ENCODE results near the gene CEP63.

The CEP63 gene

DNA sequence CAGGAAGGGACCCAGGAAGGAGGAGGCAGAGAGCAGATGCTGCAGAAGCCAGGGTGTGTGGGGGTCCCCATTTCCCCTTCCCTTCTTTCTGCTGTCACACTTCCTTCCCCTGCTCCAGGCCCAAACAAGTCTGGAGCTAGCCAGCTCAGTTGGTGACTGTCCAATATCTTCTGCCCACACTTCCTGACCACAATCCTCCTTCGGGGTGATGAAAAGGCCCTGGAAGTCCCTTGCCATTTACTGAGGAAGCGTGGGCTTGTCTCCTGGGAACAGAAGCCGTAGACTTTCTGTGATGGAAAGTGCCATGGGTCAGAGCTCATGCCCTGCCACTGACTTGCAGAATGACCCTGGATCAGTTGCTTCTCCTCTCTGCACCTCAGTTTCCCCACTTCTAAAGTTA is 39.1 kb upstream of the CEP63 start:
- POLR2A ChIA-PET (ENCODE audit: low non-redundant PET), result no interaction called here
- DNase-seq (ENCODE audit: low spot score), result no peak

DNA sequence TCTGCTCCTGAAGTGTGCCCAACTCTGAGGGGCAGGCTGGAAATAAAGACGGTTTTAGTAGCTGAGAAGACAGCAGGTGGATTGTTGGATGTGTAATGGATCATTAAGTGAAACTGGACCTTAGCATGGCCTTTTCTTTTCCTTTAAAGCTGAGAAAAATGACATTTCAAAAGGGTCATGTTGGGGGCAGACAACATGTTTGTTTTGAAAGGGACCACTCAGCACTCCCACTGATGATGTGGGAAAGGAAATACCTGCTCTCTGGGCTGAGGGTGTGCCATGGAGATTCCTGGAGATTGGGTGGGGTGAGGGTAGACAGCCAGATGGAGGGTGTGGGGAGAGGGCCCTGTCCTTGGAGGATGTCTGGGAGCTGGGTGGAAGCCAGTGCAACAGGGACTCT is 38.5 kb upstream of the CEP63 start:
- TF ChIP-seq, protein P1, sequence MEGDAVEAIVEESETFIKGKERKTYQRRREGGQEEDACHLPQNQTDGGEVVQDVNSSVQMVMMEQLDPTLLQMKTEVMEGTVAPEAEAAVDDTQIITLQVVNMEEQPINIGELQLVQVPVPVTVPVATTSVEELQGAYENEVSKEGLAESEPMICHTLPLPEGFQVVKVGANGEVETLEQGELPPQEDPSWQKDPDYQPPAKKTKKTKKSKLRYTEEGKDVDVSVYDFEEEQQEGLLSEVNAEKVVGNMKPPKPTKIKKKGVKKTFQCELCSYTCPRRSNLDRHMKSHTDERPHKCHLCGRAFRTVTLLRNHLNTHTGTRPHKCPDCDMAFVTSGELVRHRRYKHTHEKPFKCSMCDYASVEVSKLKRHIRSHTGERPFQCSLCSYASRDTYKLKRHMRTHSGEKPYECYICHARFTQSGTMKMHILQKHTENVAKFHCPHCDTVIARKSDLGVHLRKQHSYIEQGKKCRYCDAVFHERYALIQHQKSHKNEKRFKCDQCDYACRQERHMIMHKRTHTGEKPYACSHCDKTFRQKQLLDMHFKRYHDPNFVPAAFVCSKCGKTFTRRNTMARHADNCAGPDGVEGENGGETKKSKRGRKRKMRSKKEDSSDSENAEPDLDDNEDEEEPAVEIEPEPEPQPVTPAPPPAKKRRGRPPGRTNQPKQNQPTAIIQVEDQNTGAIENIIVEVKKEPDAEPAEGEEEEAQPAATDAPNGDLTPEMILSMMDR (conservative IDR thresholded peaks at IDR 0.05; ENCODE audit: low read depth), result no peak
- POLR2A ChIA-PET (ENCODE audit: low non-redundant PET), result interaction anchor here (0.6 kb wide), 1 partner anchor 72 kb away, joined by 3 read pairs; no protein-coding TSS in a partner anchor
- CTCF ChIA-PET, result no interaction called here
- H3K27ac ChIP-seq, result no peak overlapping the region
- DNase-seq (ENCODE audit: low spot score), result no peak

More for the DNA sequence above, 39.1 kb upstream of the CEP63 start:
- peak overlapping the region; percentile 14; the same call in 1 of the 2 replicates for H3K27ac ChIP-seq
- CTCF ChIA-PET, result no interaction called here
- TF ChIP-seq, protein P1 (conservative IDR thresholded peaks at IDR 0.05; ENCODE audit: low read depth), result no peak

DNA sequence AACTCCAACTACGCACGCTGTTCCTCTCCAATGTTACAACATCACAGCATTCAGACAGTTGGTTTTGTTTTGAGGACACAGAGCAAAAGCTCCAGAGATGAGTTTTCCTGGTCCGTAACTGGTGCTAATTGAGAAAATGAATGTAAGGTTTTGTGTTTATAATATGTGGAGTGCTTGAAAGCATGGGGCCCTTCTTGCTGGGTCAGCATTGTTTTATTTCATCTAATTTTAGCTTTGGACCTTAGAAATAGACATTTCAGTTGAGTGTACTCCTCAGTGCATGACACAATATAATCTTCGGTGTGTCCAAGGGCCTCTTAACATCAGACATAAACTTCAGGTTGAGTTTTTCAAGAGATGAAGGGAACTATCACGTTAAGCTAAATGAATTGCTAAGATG is 37.2 kb upstream of the CEP63 start:
- CTCF ChIA-PET, result interaction anchor here (0.5 to 1.0 kb wide), 2 partner anchors 74 to 754 kb away, joined by 3 to 4 read pairs; partner anchors contain the start of gene AMOTL2

DNA sequence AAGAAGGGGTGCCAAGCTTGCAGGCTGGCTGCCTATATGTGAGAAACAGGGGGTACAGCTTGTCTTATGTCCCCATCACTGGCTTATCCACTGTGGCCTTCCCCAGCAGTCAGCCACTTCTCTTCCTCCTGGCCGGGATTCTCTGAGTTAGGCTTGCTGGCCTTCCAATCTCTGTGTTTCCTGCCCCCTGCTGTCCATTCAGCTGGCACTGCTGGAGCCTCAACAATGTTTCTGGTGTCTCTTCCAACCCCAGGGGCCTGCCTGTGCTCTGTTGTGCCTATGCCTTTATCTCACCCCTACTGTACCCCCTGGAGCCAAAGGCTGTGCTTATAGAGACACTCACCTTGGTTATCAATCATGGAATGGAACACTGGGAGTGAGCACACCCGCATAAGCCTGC is 36.6 kb upstream of the CEP63 start:
- TF ChIP-seq, protein P1 (conservative IDR thresholded peaks at IDR 0.05; ENCODE audit: low read depth), result no peak
- ChIA-PET CTCF (interaction anchor here (0.5 kb wide), 1 partner anchor 755 kb away, joined by 3 read pairs; no protein-coding TSS in a partner anchor), POLR2A (ENCODE audit: low non-redundant PET) (no interaction called here)
- no peak overlapping the region for H3K27ac ChIP-seq
- DNase-seq (ENCODE audit: low spot score), result peak; percentile 31

More for the DNA sequence above, 37.2 kb upstream of the CEP63 start:
- H3K27ac ChIP-seq, result no peak overlapping the region
- DNase-seq (ENCODE audit: low spot score), result no peak
- POLR2A ChIA-PET (ENCODE audit: low non-redundant PET), result no interaction called here
- TF ChIP-seq, protein P1 (conservative IDR thresholded peaks at IDR 0.05; ENCODE audit: low read depth), result no peak

DNA sequence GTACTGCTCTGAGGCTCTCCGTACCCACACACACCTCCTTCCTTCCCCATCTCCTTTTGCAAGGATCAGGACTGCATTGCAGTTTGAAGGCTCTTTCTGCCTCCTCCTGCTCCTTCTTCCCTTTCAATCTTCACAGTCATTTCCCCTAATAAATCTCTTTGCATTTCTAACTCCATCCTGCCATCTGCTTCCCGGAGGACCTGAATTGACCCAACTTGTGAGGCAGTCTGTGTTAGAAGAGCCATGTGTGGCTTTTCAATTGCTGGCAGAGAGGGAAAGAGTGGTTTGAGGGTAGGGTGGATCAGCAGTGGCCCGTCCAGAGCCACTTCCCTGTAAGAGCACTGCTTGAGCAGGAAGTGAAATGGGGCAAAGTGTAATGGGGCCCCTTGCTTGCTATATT is 35.9 kb upstream of the CEP63 start:
- ChIA-PET POLR2A (ENCODE audit: low non-redundant PET) (no interaction called here), CTCF (no interaction called here)
- DNase-seq (ENCODE audit: low spot score), result no peak
- no peak overlapping the region for H3K27ac ChIP-seq
- TF ChIP-seq, protein P1 (conservative IDR thresholded peaks at IDR 0.05; ENCODE audit: low read depth), result no peak

DNA sequence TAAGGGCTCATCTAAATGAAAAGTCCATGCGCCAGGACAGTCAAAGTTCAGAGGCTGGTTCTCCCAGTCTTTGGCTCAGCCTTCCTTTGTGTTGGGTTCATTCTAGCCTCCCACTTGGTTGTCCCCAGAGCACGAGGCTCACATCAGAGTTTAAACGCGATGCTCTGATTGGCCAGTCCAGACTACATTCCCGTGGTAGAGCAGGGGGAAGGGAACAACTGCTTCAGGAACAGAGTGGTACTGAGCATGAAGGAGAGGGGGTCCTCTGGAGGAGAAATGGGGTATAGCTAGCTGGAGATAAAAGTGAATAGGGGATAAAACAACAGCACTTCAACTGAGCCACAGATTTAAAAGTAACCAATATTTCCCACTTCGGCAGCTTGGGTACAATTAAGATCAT is 32.2 kb upstream of the CEP63 start:
- H3K27ac ChIP-seq, result no peak overlapping the region
- no peak for DNase-seq (ENCODE audit: low spot score)
- ChIA-PET CTCF (interaction anchor here (0.7 kb wide), 1 partner anchor 253 kb away, joined by 3 read pairs; no protein-coding TSS in a partner anchor), POLR2A (ENCODE audit: low non-redundant PET) (no interaction called here)
- TF ChIP-seq, protein P1 (conservative IDR thresholded peaks at IDR 0.05; ENCODE audit: low read depth), result no peak
